H1 (cell line): ENCODE results near the gene KRTAP19-8. TPM values are rescaled to one million over a fixed set of nuclear protein-coding genes. Genes with fewer than 3 reads are reported as not detected.

Source experiments
- CTCF ChIA-PET: fragments of 300-600 bp; sonication (Branson Sonifier 250); formaldehyde crosslinking; loops from one replicate; lab custom pipeline; 2021; ENCODE audit not compliant: partially characterized antibody; lab: Charles Lee
- POLR2A ChIA-PET: fragments of 300-600 bp; sonication (Branson Sonifier 250); formaldehyde crosslinking; loops from one replicate; lab custom pipeline; 2021; ENCODE audit warnings: inconsistent platforms; ENCODE audit not compliant: partially characterized antibody; lab: Charles Lee
- DNase-seq, 2 experiments: peaks; one replicate each; pipeline versions ENCODE4 v3.0.0 to v3.0.0-alpha.2; 2010 to 2022; ENCODE audit warnings: low spot score in 2 of 2, low read depth in 1 of 2, mixed read lengths in 1 of 2
- FAIRE-seq: peaks from 2 replicates; lab custom pipeline; 2011; peaks lifted over from hg19 to GRCh38; lab: Jason Lieb, UNC
- H2AFZ ChIP-seq: 2 replicates; pipeline ENCODE4 v1.8.1; 2012; ENCODE audit warnings: low read length, inconsistent platforms
- H2AK5ac ChIP-seq: 2 replicates; pipeline ENCODE4 v1.6.1; 2013; ENCODE audit warnings: low read depth, low read length
- H2BK120ac ChIP-seq: replicated peaks from 2 replicates; pipeline ENCODE3; 2013; ENCODE audit warnings: low read depth, low read length, inconsistent platforms
- H2BK12ac ChIP-seq: 2 replicates; pipeline ENCODE4 v1.6.1; 2013; ENCODE audit warnings: low read depth, low read length
- H2BK15ac ChIP-seq: 2 replicates; pipeline ENCODE4 v1.6.1; 2013; ENCODE audit warnings: low read length
- H2BK20ac ChIP-seq: 2 replicates; pipeline ENCODE4 v1.6.1; 2013; ENCODE audit warnings: low read length
- H2BK5ac ChIP-seq: 2 replicates; pipeline ENCODE4 v1.6.1; 2013; ENCODE audit warnings: low read depth, low read length
- H3K14ac ChIP-seq: 2 replicates; pipeline ENCODE4 v1.6.1; 2013; ENCODE audit warnings: inconsistent platforms; ENCODE audit not compliant: insufficient read length
- H3K18ac ChIP-seq: 2 replicates; pipeline ENCODE4 v1.6.1; 2013; ENCODE audit warnings: low read length; ENCODE audit errors: extremely low read depth
- H3K23ac ChIP-seq: 2 replicates; pipeline ENCODE4 v1.6.1; 2013; ENCODE audit warnings: inconsistent platforms; ENCODE audit not compliant: insufficient read length
- H3K23me2 ChIP-seq: 2 replicates; pipeline ENCODE4 v1.6.1; 2013; ENCODE audit warnings: low read depth, low read length
- H3K27ac ChIP-seq: 2 replicates; pipeline ENCODE4 v1.6.1; 2011; ENCODE audit warnings: low read depth, low read length, inconsistent platforms
- H3K27me3 ChIP-seq, 4 experiments: replicated peaks in 1 of 4; 1 replicate in 1 of 4; 2 replicates in 3 of 4; pipeline versions ENCODE4 v1.6.1 to v1.8.1; 2011 to 2013; ENCODE audit warnings: low read length in 3 of 4, mild to moderate bottlenecking in 3 of 4, inconsistent platforms in 2 of 4, mixed read lengths in 2 of 4, moderate library complexity in 1 of 4; ENCODE audit not compliant: control insufficient read depth in 3 of 4, insufficient read depth in 3 of 4; ENCODE audit errors: extremely low read depth in 1 of 4
- H3K36me3 ChIP-seq, 4 experiments: 2 replicates each; pipeline versions ENCODE4 v1.6.1 to v1.8.1; 2011 to 2013; ENCODE audit warnings: mild to moderate bottlenecking in 4 of 4, low read length in 3 of 4, moderate library complexity in 2 of 4, control low read depth in 1 of 4, inconsistent platforms in 1 of 4; ENCODE audit not compliant: insufficient read depth in 4 of 4, control insufficient read depth in 2 of 4
- H3K4ac ChIP-seq: replicated peaks from 2 replicates; pipeline ENCODE3; 2013; ENCODE audit warnings: low read length, low read depth, mixed read lengths, inconsistent platforms; ENCODE audit not compliant: insufficient read length
- H3K4me1 ChIP-seq, 4 experiments: replicated peaks in 1 of 4; 1 replicate in 1 of 4; 2 replicates in 3 of 4; pipeline versions ENCODE4 v1.6.1 to v1.8.1; 2011 to 2013; ENCODE audit warnings: low read length in 3 of 4, inconsistent platforms in 2 of 4, mixed read lengths in 1 of 4; ENCODE audit not compliant: insufficient read depth in 4 of 4, control insufficient read depth in 3 of 4
- H3K4me2 ChIP-seq, 2 experiments: 2 replicates each; pipeline versions ENCODE4 v1.6.1 to v1.8.1; 2011 to 2013; ENCODE audit warnings: low read depth in 2 of 2, low read length in 2 of 2, control low read depth in 1 of 2, inconsistent platforms in 1 of 2, mild to moderate bottlenecking in 1 of 2; ENCODE audit not compliant: insufficient read depth in 1 of 2
- H3K4me3 ChIP-seq, 4 experiments: fragments of 200-600, 300-600 bp in 1 of 4; sonication (generic), shearing (Covaris generic), sonication (Bioruptor Twin) in 1 of 4; 2 replicates each; pipeline versions ENCODE4 v1.5.1 to v1.8.1; 2011 to 2016; ENCODE audit warnings: low read length in 4 of 4, low read depth in 3 of 4, control low read depth in 2 of 4, inconsistent platforms in 2 of 4, mild to moderate bottlenecking in 2 of 4, mixed read lengths in 1 of 4, moderate library complexity in 1 of 4; ENCODE audit not compliant: insufficient read depth in 2 of 4; ENCODE audit errors: extremely low read depth in 1 of 4
- H3K56ac ChIP-seq: replicated peaks from 2 replicates; pipeline ENCODE3; 2013; ENCODE audit warnings: low read depth, mild to moderate bottlenecking, mixed read lengths, low read length, inconsistent platforms; ENCODE audit not compliant: insufficient read length
- H3K79me1 ChIP-seq: 2 replicates; pipeline ENCODE4 v1.6.1; 2013; ENCODE audit warnings: low read depth, low read length, control low read depth
- H3K79me2 ChIP-seq, 2 experiments: 2 replicates each; pipeline versions ENCODE4 v1.6.1 to v1.8.1; 2012 to 2013; ENCODE audit warnings: low read length in 2 of 2, mild to moderate bottlenecking in 2 of 2, inconsistent platforms in 1 of 2; ENCODE audit not compliant: insufficient read depth in 2 of 2, control insufficient read depth in 1 of 2
- H3K9ac ChIP-seq, 4 experiments: replicated peaks in 1 of 4; 1 replicate in 1 of 4; 2 replicates in 3 of 4; pipeline versions ENCODE4 v1.6.1 to v1.8.1; 2011 to 2013; ENCODE audit warnings: low read depth in 3 of 4, low read length in 3 of 4, control low read depth in 2 of 4, mild to moderate bottlenecking in 2 of 4, moderate library complexity in 2 of 4, inconsistent platforms in 1 of 4; ENCODE audit errors: extremely low read depth in 1 of 4
- H3K9me3 ChIP-seq, 2 experiments: 2 replicates each; pipeline versions ENCODE4 v1.6.1 to v1.8.1; 2012 to 2013; ENCODE audit warnings: mild to moderate bottlenecking in 2 of 2, moderate library complexity in 2 of 2, control low read depth in 1 of 2, inconsistent platforms in 1 of 2, low read depth in 1 of 2, low read length in 1 of 2, mixed read lengths in 1 of 2; ENCODE audit not compliant: insufficient read depth in 2 of 2
- H4K20me1 ChIP-seq, 2 experiments: replicated peaks in 1 of 2; 2 replicates each; pipeline versions ENCODE3 to v1.8.1; 2011 to 2013; ENCODE audit warnings: inconsistent platforms in 2 of 2, low read length in 2 of 2, mild to moderate bottlenecking in 1 of 2; ENCODE audit not compliant: insufficient read depth in 2 of 2, control insufficient read depth in 1 of 2
- H4K5ac ChIP-seq: 2 replicates; pipeline ENCODE4 v1.6.1; 2013; ENCODE audit warnings: low read length, low read depth, mixed read lengths, inconsistent platforms; ENCODE audit not compliant: insufficient read length
- H4K8ac ChIP-seq: 2 replicates; pipeline ENCODE4 v1.8.0; 2013; ENCODE audit warnings: mild to moderate bottlenecking, moderate library complexity, low read length, inconsistent platforms; ENCODE audit not compliant: insufficient read depth; ENCODE audit errors: extremely low read depth
- H4K91ac ChIP-seq: replicated peaks from 2 replicates; pipeline ENCODE3; 2013; ENCODE audit warnings: low read length, mixed read lengths, inconsistent platforms; ENCODE audit not compliant: insufficient read length
- CHD1 ChIP-seq: IDR thresholded peaks from 2 replicates; pipeline ENCODE4 v1.6.1; 2012; ENCODE audit warnings: low read depth, low read length, improper control_type of control experiment
- CTBP2 ChIP-seq: IDR thresholded peaks from 2 replicates; pipeline ENCODE4 v1.7.0; 2011; ENCODE audit warnings: borderline replicate concordance, mild to moderate bottlenecking, moderate library complexity, mixed read lengths, low read length; ENCODE audit not compliant: insufficient read depth, insufficient read length
- EZH2 ChIP-seq: fragments of 200-600 bp; sonication (generic); IDR thresholded peaks from 2 replicates; pipeline ENCODE4 v1.7.1; 2012; ENCODE audit warnings: low read depth, mild to moderate bottlenecking, moderate library complexity, low read length, inconsistent platforms; ENCODE audit not compliant: severe bottlenecking
- MAX ChIP-seq: IDR thresholded peaks from 2 replicates; pipeline ENCODE4 v1.6.1; 2012; ENCODE audit warnings: inconsistent platforms
- NANOG ChIP-seq: IDR thresholded peaks from 2 replicates; pipeline ENCODE4 v1.6.1; 2011; ENCODE audit warnings: low read length, low read depth, mild to moderate bottlenecking, inconsistent platforms; ENCODE audit not compliant: insufficient read depth, poor library complexity, severe bottlenecking
- POLR2A ChIP-seq, 2 experiments: IDR thresholded peaks; 1 replicate in 1 of 2; 2 replicates in 1 of 2; pipeline ENCODE4 v1.6.1; 2011; ENCODE audit warnings: low read depth in 2 of 2, low read length in 2 of 2, mild to moderate bottlenecking in 2 of 2; ENCODE audit errors: control extremely low read depth in 1 of 2
- SAP30 ChIP-seq: fragments of 300-600 bp; sonication (generic); IDR thresholded peaks from 2 replicates; pipeline ENCODE4 v1.7.1; 2012; ENCODE audit warnings: low read length, moderate library complexity, mild to moderate bottlenecking, inconsistent platforms; ENCODE audit not compliant: insufficient read depth, insufficient replicate concordance
- SIN3A ChIP-seq, 2 experiments: IDR thresholded peaks in 1 of 2; conservative IDR thresholded peaks in 1 of 2; 2 replicates each; pipeline ENCODE4 v1.6.1; 2011 to 2012; ENCODE audit warnings: low read length in 2 of 2, improper control_type of control experiment in 1 of 2, low read depth in 1 of 2, mild to moderate bottlenecking in 1 of 2
- SIX5 ChIP-seq: IDR thresholded peaks from 2 replicates; pipeline ENCODE4 v1.6.1; 2011; ENCODE audit warnings: mild to moderate bottlenecking, low read depth, low read length
- TAF1 ChIP-seq: IDR thresholded peaks from 2 replicates; pipeline ENCODE4 v1.6.1; 2011; ENCODE audit warnings: mild to moderate bottlenecking, low read depth, low read length
- TAF7 ChIP-seq: optimal IDR thresholded peaks from 2 replicates; pipeline ENCODE3; 2011; ENCODE audit warnings: low read depth, mild to moderate bottlenecking, inconsistent platforms, low read length, moderate library complexity, borderline replicate concordance
- USF2 ChIP-seq: IDR thresholded peaks from 2 replicates; pipeline ENCODE4 v1.6.1; 2011; ENCODE audit warnings: low read length, improper control_type of control experiment
- ZNF274 ChIP-seq: IDR thresholded peaks from 2 replicates; pipeline ENCODE4 v1.7.0; 2012; ENCODE audit warnings: low read length, borderline replicate concordance; ENCODE audit errors: extremely low read depth
- WGBS, 2 experiments: shearing (Covaris generic) in 1 of 2; methylation state at CpG; one replicate each; pipeline versions ENCODE4 v1.1.6 to v1.1.7; 2013 to 2015; ENCODE audit warnings: low lambda C conversion rate in 2 of 2, mixed read lengths in 2 of 2, inconsistent platforms in 1 of 2, low coverage in 1 of 2, missing lambda C conversion rate in 1 of 2; ENCODE audit not compliant: insufficient replicate concordance in 2 of 2, insufficient coverage in 1 of 2, insufficient read length in 1 of 2; ENCODE audit errors: extremely low coverage in 1 of 2, missing lambda C conversion rate in 1 of 2; 5-methylcytosine and 5-hydroxymethylcytosine counted together
- polyA plus RNA-seq, 7 experiments: library from polyadenylated mRNA; depleted of rRNA in 3 of 7; stranded (reverse) in 5 of 7; unstranded in 2 of 7; fragments of >200 nt in 5 of 7; fragments of 200-250 nt in 2 of 7; gene quantifications; 1 replicate in 5 of 7; 2 replicates in 1 of 7; 4 replicates in 1 of 7; pipeline versions ENCODE4 v1.2.1 to v1.2.3, GENCODE V29; 2011 to 2013; ENCODE audit warnings: missing spikeins in 2 of 7, mixed read lengths in 2 of 7
- total RNA-seq: library from RNA; stranded (reverse); fragmentation: NEBNext Ultra II Directional; extraction: Animal tissue kit (Norgen Biotek cat#: 25700); gene quantifications from 2 replicates; pipeline ENCODE4 v1.2.1, GENCODE V29; 2021

The KRTAP19-8 gene
- total and polyA plus RNA-seq, 2 of the 8 experiments (the other 6 are each of a cell fraction or from before 2014, with no cell fraction given) = not detected

GRCh38 chr21:31078216-31078615 is 39.9 kb upstream of the KRTAP19-8 start:
- CTCF ChIA-PET = interaction anchor here (0.6 to 3.8 kb wide), 6 partner anchors 9 to 810 kb away, joined by 3 to 22 read pairs (median 4); no protein-coding TSS in a partner anchor
- TF ChIP-seq POLR2A (IDR thresholded peaks at IDR 0.05; ENCODE audit: control extremely low read depth in 1 of 2, low read depth in 2 of 2, low read length in 2 of 2) (no peak), SIX5 (no peak), TAF1 (no peak), SAP30 (no peak), CTBP2 (no peak), USF2 (no peak), MAX (no peak), EZH2 (no peak), NANOG (no peak), CHD1 (no peak), SIN3A (conservative IDR thresholded peaks at IDR 0.05 in 1 of 2, IDR thresholded peaks at IDR 0.05 in 1 of 2; ENCODE audit: low read depth in 1 of 2, low read length in 2 of 2) (no peak), ZNF274 (no peak), TAF7 (no peak)

More at GRCh38 chr21:31078216-31078615, 39.9 kb upstream of the KRTAP19-8 start:
- H3K56ac ChIP-seq = no peak overlapping the region
- H2AK5ac ChIP-seq = no peak overlapping the region
- H2BK15ac ChIP-seq = no peak overlapping the region
- no peak overlapping the region for H4K91ac ChIP-seq
- H3K18ac ChIP-seq = no peak overlapping the region
- H4K5ac ChIP-seq = no peak overlapping the region
- no peak overlapping the region for H3K9ac ChIP-seq
- H3K4me3 ChIP-seq = no peak overlapping the region
- H3K27ac ChIP-seq = no peak overlapping the region
- WGBS, 2 experiments = 88% methylated on average over 4 of the region's 4 CpGs; no CpG with 5 or more reads in 1 of the 2 experiments
- no peaks in the 10 kb centered on the region for H3K4me1 ChIP-seq
- H3K9me3 ChIP-seq = no peaks in the 10 kb centered on the region
- no peak overlapping the region for H3K14ac ChIP-seq
- no peak overlapping the region for H2BK12ac ChIP-seq
- H3K4me2 ChIP-seq = no peak overlapping the region
- no peaks in the 10 kb centered on the region for H3K27me3 ChIP-seq
- H2BK120ac ChIP-seq = no peak overlapping the region
- H3K23ac ChIP-seq = no peak overlapping the region
- H3K23me2 ChIP-seq = peaks cover 2% of the 10 kb centered on the region; the same call in 1 of the 2 replicates
- H2BK5ac ChIP-seq = no peak overlapping the region
- POLR2A ChIA-PET = no interaction called here
- H4K20me1 ChIP-seq = no peaks in the 10 kb centered on the region
- H3K36me3 ChIP-seq = no peaks in the 10 kb centered on the region
- FAIRE-seq = no peak
- H4K8ac ChIP-seq = no peak overlapping the region
- DNase-seq = no peak
- no peaks in the 10 kb centered on the region for H3K79me1 ChIP-seq
- H2BK20ac ChIP-seq = no peak overlapping the region
- H3K79me2 ChIP-seq = no peaks in the 10 kb centered on the region
- no peak overlapping the region for H3K4ac ChIP-seq
- no peak overlapping the region for H2AFZ ChIP-seq
